Stimulated activated CD8-positive, alpha-beta memory T cell treated with anti-CD3 and anti-CD28 coated beads, Interleukin-15, amount 100 ng/mL, for 24 hours (primary cell): ENCODE results near the gene SGMS1.
"Not testable (repeated sequence)": the region's sequence is repeated elsewhere in the genome, so short reads cannot be mapped to it uniquely, and the experiment has no call there.

Experiments used
- DNase-seq: peaks from one replicate; pipeline ENCODE4 v3.0.0-alpha.2; 2020; ENCODE audit warnings: low read depth

Gene SGMS1

GRCh38 chr10:50536617-50537240 is 87.0 kb downstream of the SGMS1 start:
- no peak for DNase-seq

- not testable (repeated sequence) for DNase-seq
Measured at GRCh38 chr10:50534748-50535376, 88.9 kb downstream of the SGMS1 start.

- DNase-seq = no peak
Measured at GRCh38 chr10:50533296-50533695, 90.5 kb downstream of the SGMS1 start.

GRCh38 chr10:50531388-50532077 is 92.2 kb downstream of the SGMS1 start:
- no peak for DNase-seq

GRCh38 chr10:50529660-50530059 is 94.1 kb downstream of the SGMS1 start:
- no peak for DNase-seq

GRCh38 chr10:50528206-50528605 is 95.5 kb downstream of the SGMS1 start:
- DNase-seq = no peak

GRCh38 chr10:50527442-50528043 is 96.2 kb downstream of the SGMS1 start:
- DNase-seq = no peak

GRCh38 chr10:50526185-50526584 is 97.6 kb downstream of the SGMS1 start:
- no peak for DNase-seq

GRCh38 chr10:50523357-50523756 is 100.4 kb downstream of the SGMS1 start:
- no peak for DNase-seq

- DNase-seq = no peak
Measured at GRCh38 chr10:50522908-50523307, 100.8 kb downstream of the SGMS1 start.

- DNase-seq = no peak
Measured at GRCh38 chr10:50520115-50520514, 103.6 kb downstream of the SGMS1 start.

GRCh38 chr10:50517626-50518025 is 106.1 kb downstream of the SGMS1 start:
- DNase-seq = no peak

GRCh38 chr10:50516171-50516570 is 107.6 kb downstream of the SGMS1 start:
- DNase-seq = no peak

- no peak for DNase-seq
Measured at GRCh38 chr10:50515420-50515819, 108.3 kb downstream of the SGMS1 start.

- no peak for DNase-seq
Measured at GRCh38 chr10:50514995-50515394, 108.8 kb downstream of the SGMS1 start.

GRCh38 chr10:50513956-50514355 is 109.8 kb downstream of the SGMS1 start:
- DNase-seq = no peak

GRCh38 chr10:50512743-50513416 is 110.9 kb downstream of the SGMS1 start:
- DNase-seq = no peak

- no peak for DNase-seq
Measured at GRCh38 chr10:50512214-50512595, 111.6 kb downstream of the SGMS1 start.

- no peak for DNase-seq
Measured at GRCh38 chr10:50511492-50512213, 112.1 kb downstream of the SGMS1 start.

- DNase-seq = no peak
Measured at GRCh38 chr10:50510517-50511473, 113.0 kb downstream of the SGMS1 start.
